ENCODE results near the gene PLA2G2F. TPM values are rescaled to one million over a fixed set of nuclear protein-coding genes. Genes with fewer than 3 reads are reported as not detected.

PLA2G2F gene
- total and polyA plus RNA-seq, 9 of the 15 experiments (the other 6 are each of a cell fraction or from before 2014, with no cell fraction given) = not detected

DNA sequence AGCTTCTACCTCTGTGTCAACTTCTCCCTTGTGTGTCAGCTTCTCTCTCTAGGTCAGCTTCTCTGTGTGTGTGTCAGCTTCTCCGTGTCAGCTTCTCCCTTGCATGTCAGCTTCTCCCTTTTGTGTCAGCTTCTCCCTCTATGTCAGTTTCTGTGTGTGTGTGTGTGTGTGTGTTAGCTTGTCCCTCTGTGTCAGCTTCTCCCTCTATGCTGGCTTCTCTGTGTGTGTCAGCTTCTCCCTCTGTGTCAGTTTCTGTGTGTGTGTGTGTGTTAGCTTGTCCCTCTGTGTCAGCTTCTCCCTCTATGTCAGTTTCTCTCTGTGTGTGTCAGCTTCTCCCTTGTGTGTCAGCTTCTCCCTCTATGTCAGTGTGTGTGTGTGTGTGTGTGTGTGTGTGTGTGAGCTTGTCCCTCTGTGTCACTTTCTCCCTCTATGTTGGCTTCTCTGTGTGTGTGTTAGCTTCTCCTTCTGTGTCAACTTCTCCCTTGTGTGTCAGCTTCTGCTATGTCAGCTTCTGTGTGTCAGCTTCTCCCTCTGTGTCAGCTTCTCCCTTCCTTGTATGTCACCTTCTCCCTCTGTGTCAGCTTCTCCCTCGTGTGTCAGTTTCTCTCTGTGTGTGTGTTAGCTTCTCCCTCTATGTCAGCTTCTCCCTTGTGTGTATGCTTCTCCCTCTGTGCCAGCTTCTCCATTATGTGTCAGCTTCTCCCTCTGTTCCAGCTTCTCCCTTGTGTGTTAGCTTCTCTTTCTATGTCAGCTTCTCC, 40.4 kb downstream of the PLA2G2F start (continued):
- TF ChIP-seq BCOR (IDR thresholded peaks at IDR 0.05) (0 out of 2 replicates have a peak, but pooled peaks have one; percentile 17), ZNF785 (CRISPR knock-in tag; IDR thresholded peaks at IDR 0.05) (no peak), HDAC2 (IDR thresholded peaks at IDR 0.05) (no peak), TEAD4 (IDR thresholded peaks at IDR 0.05; ENCODE audit: low read length) (no peak), TEAD4 (CRISPR knock-in tag; IDR thresholded peaks at IDR 0.05; ENCODE audit: borderline replicate concordance) (no peak), CHCHD3 (CRISPR knock-in tag; IDR thresholded peaks at IDR 0.05) (no peak), PRMT5 (CRISPR knock-in tag; IDR thresholded peaks at IDR 0.05) (no peak), TOE1 (IDR thresholded peaks at IDR 0.05; ENCODE audit: borderline replicate concordance) (0 out of 2 replicates have a peak, but pooled peaks have one; percentile 49), TOE1 (CRISPR knock-in tag; IDR thresholded peaks at IDR 0.05; ENCODE audit: borderline replicate concordance, low read depth) (no peak), CHD1 (IDR thresholded peaks at IDR 0.05; ENCODE audit: low read length) (no peak), CBX8 (IDR thresholded peaks at IDR 0.05; ENCODE audit: borderline replicate concordance, extremely low read depth, low read depth, low read length, poor library complexity, severe bottlenecking) (no peak), SNIP1 (IDR thresholded peaks at IDR 0.05; ENCODE audit: low read depth) (0 out of 2 replicates have a peak, but pooled peaks have one; percentile 30), ZNF224 (CRISPR knock-in tag; IDR thresholded peaks at IDR 0.05) (no peak)
- TF ChIP-seq, protein P1, sequence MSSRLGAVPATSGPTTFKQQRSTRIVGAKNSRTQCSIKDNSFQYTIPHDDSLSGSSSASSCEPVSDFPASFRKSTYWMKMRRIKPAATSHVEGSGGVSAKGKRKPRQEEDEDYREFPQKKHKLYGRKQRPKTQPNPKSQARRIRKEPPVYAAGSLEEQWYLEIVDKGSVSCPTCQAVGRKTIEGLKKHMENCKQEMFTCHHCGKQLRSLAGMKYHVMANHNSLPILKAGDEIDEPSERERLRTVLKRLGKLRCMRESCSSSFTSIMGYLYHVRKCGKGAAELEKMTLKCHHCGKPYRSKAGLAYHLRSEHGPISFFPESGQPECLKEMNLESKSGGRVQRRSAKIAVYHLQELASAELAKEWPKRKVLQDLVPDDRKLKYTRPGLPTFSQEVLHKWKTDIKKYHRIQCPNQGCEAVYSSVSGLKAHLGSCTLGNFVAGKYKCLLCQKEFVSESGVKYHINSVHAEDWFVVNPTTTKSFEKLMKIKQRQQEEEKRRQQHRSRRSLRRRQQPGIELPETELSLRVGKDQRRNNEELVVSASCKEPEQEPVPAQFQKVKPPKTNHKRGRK (tag; IDR thresholded peaks at IDR 0.05) = peak; percentile 57; the same call in 1 of the 2 replicates
- TF ChIP-seq, protein P2, sequence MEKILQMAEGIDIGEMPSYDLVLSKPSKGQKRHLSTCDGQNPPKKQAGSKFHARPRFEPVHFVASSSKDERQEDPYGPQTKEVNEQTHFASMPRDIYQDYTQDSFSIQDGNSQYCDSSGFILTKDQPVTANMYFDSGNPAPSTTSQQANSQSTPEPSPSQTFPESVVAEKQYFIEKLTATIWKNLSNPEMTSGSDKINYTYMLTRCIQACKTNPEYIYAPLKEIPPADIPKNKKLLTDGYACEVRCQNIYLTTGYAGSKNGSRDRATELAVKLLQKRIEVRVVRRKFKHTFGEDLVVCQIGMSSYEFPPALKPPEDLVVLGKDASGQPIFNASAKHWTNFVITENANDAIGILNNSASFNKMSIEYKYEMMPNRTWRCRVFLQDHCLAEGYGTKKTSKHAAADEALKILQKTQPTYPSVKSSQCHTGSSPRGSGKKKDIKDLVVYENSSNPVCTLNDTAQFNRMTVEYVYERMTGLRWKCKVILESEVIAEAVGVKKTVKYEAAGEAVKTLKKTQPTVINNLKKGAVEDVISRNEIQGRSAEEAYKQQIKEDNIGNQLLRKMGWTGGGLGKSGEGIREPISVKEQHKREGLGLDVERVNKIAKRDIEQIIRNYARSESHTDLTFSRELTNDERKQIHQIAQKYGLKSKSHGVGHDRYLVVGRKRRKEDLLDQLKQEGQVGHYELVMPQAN (IDR thresholded peaks at IDR 0.05; ENCODE audit: borderline replicate concordance) = no peak; the same call in 1 of the 2 replicates
- TF ChIP-seq, protein P3, sequence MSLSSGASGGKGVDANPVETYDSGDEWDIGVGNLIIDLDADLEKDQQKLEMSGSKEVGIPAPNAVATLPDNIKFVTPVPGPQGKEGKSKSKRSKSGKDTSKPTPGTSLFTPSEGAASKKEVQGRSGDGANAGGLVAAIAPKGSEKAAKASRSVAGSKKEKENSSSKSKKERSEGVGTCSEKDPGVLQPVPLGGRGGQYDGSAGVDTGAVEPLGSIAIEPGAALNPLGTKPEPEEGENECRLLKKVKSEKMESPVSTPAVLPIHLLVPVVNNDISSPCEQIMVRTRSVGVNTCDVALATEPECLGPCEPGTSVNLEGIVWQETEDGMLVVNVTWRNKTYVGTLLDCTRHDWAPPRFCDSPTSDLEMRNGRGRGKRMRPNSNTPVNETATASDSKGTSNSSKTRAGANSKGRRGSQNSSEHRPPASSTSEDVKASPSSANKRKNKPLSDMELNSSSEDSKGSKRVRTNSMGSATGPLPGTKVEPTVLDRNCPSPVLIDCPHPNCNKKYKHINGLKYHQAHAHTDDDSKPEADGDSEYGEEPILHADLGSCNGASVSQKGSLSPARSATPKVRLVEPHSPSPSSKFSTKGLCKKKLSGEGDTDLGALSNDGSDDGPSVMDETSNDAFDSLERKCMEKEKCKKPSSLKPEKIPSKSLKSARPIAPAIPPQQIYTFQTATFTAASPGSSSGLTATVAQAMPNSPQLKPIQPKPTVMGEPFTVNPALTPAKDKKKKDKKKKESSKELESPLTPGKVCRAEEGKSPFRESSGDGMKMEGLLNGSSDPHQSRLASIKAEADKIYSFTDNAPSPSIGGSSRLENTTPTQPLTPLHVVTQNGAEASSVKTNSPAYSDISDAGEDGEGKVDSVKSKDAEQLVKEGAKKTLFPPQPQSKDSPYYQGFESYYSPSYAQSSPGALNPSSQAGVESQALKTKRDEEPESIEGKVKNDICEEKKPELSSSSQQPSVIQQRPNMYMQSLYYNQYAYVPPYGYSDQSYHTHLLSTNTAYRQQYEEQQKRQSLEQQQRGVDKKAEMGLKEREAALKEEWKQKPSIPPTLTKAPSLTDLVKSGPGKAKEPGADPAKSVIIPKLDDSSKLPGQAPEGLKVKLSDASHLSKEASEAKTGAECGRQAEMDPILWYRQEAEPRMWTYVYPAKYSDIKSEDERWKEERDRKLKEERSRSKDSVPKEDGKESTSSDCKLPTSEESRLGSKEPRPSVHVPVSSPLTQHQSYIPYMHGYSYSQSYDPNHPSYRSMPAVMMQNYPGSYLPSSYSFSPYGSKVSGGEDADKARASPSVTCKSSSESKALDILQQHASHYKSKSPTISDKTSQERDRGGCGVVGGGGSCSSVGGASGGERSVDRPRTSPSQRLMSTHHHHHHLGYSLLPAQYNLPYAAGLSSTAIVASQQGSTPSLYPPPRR (CRISPR knock-in tag; IDR thresholded peaks at IDR 0.05; ENCODE audit: borderline replicate concordance) = no peak
- TF ChIP-seq, protein P4, sequence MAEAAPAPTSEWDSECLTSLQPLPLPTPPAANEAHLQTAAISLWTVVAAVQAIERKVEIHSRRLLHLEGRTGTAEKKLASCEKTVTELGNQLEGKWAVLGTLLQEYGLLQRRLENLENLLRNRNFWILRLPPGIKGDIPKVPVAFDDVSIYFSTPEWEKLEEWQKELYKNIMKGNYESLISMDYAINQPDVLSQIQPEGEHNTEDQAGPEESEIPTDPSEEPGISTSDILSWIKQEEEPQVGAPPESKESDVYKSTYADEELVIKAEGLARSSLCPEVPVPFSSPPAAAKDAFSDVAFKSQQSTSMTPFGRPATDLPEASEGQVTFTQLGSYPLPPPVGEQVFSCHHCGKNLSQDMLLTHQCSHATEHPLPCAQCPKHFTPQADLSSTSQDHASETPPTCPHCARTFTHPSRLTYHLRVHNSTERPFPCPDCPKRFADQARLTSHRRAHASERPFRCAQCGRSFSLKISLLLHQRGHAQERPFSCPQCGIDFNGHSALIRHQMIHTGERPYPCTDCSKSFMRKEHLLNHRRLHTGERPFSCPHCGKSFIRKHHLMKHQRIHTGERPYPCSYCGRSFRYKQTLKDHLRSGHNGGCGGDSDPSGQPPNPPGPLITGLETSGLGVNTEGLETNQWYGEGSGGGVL (CRISPR knock-in tag; IDR thresholded peaks at IDR 0.05) = no peak

Data from K562 (cell line).